ENCODE measurements around the gene MPO.

Gene MPO

DNA sequence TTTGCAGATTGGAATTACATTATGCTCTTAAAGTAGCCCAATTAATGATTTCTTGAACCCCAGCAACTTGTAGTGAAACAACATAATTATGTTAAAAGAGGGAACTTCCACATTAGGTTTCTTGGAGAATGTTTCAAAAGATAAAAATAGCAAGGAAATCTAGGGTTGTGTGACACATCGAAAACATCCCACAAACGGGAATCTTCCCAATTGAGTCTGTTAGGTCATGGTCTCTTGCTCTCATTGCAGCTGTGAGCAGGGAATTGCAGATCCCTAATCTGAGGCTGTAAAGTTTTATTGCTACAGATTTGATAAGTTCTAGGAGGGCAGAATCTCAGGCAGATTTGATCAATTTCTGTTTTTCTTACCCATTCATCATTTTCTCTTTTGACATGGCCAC lies 49.1 kb downstream of the MPO start:
- peaks cover 0 to 4% of the 10 kb centered on the region in 2 donors for H3K4me1 ChIP-seq (ENCODE audit: control insufficient read depth in 1 of 2, insufficient read depth in 2 of 2, low read length in 2 of 2)
- no peak overlapping the region for H3K27ac ChIP-seq (ENCODE audit: low read length)
- H3K4me3 ChIP-seq (ENCODE audit: low read depth in 1 of 2, low read length in 2 of 2), result no peak overlapping the region
- no peaks in the 10 kb centered on the region for H3K27me3 ChIP-seq (ENCODE audit: low read depth, low read length)
- no peaks in the 10 kb centered on the region for H3K36me3 ChIP-seq (ENCODE audit: control insufficient read depth in 1 of 2, insufficient read depth in 2 of 2, low read length in 2 of 2)
- H3K9me3 ChIP-seq (ENCODE audit: control insufficient read depth in 1 of 2, low read length in 2 of 2), result no peaks in the 10 kb centered on the region

GRCh38 chr17:58229881-58230280 lies 50.9 kb downstream of the MPO start:
- Histone ChIP-seq H3K36me3 (ENCODE audit: control insufficient read depth in 1 of 2, insufficient read depth in 2 of 2, low read length in 2 of 2) (no peaks in the 10 kb centered on the region), H3K27ac (ENCODE audit: low read length) (no peak overlapping the region), H3K27me3 (ENCODE audit: low read depth, low read length) (no peaks in the 10 kb centered on the region), H3K4me1 (ENCODE audit: control insufficient read depth in 1 of 2, insufficient read depth in 2 of 2, low read length in 2 of 2) (peaks cover 0 to 4% of the 10 kb centered on the region in 2 donors), H3K9me3 (ENCODE audit: control insufficient read depth in 1 of 2, low read length in 2 of 2) (no peaks in the 10 kb centered on the region), H3K4me3 (ENCODE audit: low read depth in 1 of 2, low read length in 2 of 2) (no peak overlapping the region)

GRCh38 chr17:58229384-58229783 lies 51.4 kb downstream of the MPO start:
- Histone ChIP-seq H3K36me3 (ENCODE audit: control insufficient read depth in 1 of 2, insufficient read depth in 2 of 2, low read length in 2 of 2) (no peaks in the 10 kb centered on the region), H3K4me1 (ENCODE audit: control insufficient read depth in 1 of 2, insufficient read depth in 2 of 2, low read length in 2 of 2) (peaks cover 0 to 4% of the 10 kb centered on the region in 2 donors), H3K4me3 (ENCODE audit: low read depth in 1 of 2, low read length in 2 of 2) (no peak overlapping the region), H3K9me3 (ENCODE audit: control insufficient read depth in 1 of 2, low read length in 2 of 2) (no peaks in the 10 kb centered on the region), H3K27me3 (ENCODE audit: low read depth, low read length) (no peaks in the 10 kb centered on the region), H3K27ac (ENCODE audit: low read length) (no peak overlapping the region)

DNA sequence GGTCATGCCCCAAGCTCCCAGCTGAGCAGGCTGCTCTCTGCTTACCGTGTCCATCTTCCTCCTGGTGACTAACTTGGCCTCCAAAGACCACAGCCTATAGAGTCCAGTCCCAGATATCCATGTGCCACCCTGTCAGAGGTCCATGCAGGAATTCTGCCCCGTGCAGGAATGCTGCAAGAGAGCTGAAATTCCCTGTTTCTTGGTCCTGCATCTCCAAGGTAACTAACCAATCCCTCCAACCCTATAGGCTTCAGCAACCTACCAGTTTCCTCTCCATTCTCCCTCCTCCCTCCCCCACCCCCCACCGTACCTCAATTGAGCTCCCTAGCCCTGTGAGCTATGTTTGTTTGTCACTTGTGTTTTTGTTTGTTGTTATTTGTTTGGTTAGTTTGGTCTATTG lies 52.1 kb downstream of the MPO start:
- H3K4me3 ChIP-seq (ENCODE audit: low read depth in 1 of 2, low read length in 2 of 2), result no peak overlapping the region
- no peak overlapping the region for H3K27ac ChIP-seq (ENCODE audit: low read length)
- no peaks in the 10 kb centered on the region for H3K9me3 ChIP-seq (ENCODE audit: control insufficient read depth in 1 of 2, low read length in 2 of 2)
- H3K27me3 ChIP-seq (ENCODE audit: low read depth, low read length), result no peaks in the 10 kb centered on the region
- H3K4me1 ChIP-seq (ENCODE audit: control insufficient read depth in 1 of 2, insufficient read depth in 2 of 2, low read length in 2 of 2), result peaks cover 0 to 4% of the 10 kb centered on the region in 2 donors
- no peaks in the 10 kb centered on the region for H3K36me3 ChIP-seq (ENCODE audit: control insufficient read depth in 1 of 2, insufficient read depth in 2 of 2, low read length in 2 of 2)

GRCh38 chr17:58227733-58228132 lies 53.0 kb downstream of the MPO start:
- Histone ChIP-seq H3K27me3 (ENCODE audit: low read depth, low read length) (no peaks in the 10 kb centered on the region), H3K4me1 (ENCODE audit: control insufficient read depth in 1 of 2, insufficient read depth in 2 of 2, low read length in 2 of 2) (peaks cover 0 to 4% of the 10 kb centered on the region in 2 donors), H3K27ac (ENCODE audit: low read length) (no peak overlapping the region), H3K36me3 (ENCODE audit: control insufficient read depth in 1 of 2, insufficient read depth in 2 of 2, low read length in 2 of 2) (no peaks in the 10 kb centered on the region), H3K4me3 (ENCODE audit: low read depth in 1 of 2, low read length in 2 of 2) (no peak overlapping the region), H3K9me3 (ENCODE audit: control insufficient read depth in 1 of 2, low read length in 2 of 2) (no peaks in the 10 kb centered on the region)

DNA sequence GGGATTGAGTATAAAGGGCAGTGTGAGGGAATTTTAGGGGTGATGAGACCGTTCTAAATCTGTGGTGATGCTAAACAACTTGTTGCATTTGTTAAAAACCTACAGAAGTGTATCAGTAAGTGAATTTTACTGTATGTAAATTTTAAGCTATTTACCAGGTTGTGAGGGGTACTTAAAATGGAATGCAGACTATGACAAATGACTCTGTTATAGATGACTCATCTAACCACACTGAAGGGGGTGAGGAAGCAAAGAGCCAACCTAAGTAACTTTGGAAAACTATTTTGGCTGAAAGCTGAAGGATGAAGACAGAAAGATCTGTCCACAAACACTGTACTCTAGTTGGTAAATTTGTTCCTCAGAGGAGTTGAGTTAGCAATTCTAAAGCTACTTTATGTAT lies 56.4 kb downstream of the MPO start:
- Histone ChIP-seq H3K4me1 (ENCODE audit: control insufficient read depth in 1 of 2, insufficient read depth in 2 of 2, low read length in 2 of 2) (peaks cover 0 to 6% of the 10 kb centered on the region in 2 donors), H3K36me3 (ENCODE audit: control insufficient read depth in 1 of 2, insufficient read depth in 2 of 2, low read length in 2 of 2) (no peaks in the 10 kb centered on the region), H3K4me3 (ENCODE audit: low read depth in 1 of 2, low read length in 2 of 2) (no peak overlapping the region), H3K27ac (ENCODE audit: low read length) (no peak overlapping the region), H3K27me3 (ENCODE audit: low read depth, low read length) (no peaks in the 10 kb centered on the region), H3K9me3 (ENCODE audit: control insufficient read depth in 1 of 2, low read length in 2 of 2) (no peaks in the 10 kb centered on the region)
